ENCODE data around the gene PITX3.
"Not testable (repeated sequence)": the region's sequence is repeated elsewhere in the genome, so short reads cannot be mapped to it uniquely, and the experiment has no call there.

The PITX3 gene

DNA sequence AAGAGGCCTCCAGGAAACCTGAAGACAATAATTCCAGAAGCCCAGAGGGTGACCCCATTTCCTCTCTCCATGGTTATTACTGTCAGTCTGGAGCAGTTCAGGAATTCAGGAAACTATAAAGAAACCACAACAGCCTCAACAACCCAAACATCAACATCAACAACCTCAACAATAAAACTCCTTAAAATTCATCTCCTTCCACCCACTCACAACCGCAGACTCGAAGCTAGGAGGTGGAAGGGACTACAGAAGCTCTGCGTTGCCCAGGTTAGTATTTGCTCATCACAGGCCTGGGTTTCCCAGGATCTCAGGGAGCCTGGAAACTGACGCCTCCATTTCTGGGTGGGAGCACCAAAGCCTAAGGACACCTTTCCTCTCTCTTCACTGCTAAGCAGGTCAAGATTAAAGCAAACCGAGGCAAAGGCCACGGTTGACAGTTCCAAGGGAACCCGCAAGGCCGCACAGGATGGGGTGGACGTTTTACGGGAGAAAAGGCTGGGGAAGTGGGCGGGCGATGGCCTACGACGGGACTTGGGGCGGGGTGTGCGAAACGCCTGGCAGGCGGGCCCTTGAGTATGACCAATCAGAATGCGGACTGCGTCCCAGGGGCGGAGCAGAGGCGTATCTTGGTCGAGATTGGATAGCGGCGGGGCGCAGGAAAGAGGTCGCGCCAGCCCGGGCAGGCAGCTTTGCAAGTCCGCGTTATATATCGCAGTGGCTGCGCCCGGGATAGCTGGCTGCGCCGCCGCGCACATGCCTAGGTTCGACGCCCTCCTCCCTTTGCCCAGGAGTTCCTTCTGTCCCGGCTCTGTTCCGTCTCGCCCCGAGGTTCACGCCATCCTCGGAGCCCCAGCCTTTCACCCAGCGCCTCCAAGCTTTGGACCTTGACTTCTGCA lies 15.4 kb downstream of the PITX3 start, which contains the start of gene ELOVL3:
TSS of gene ELOVL3 (plus strand) at position 654 of the 896 bp plus-strand sequence. CDS start 250 bp downstream, outside the sequence.
- DNase-seq: peak; percentile 85

- no peak for DNase-seq
Measured at GRCh38 chr10:102222797-102223196, 18.5 kb downstream of the PITX3 start.

DNA sequence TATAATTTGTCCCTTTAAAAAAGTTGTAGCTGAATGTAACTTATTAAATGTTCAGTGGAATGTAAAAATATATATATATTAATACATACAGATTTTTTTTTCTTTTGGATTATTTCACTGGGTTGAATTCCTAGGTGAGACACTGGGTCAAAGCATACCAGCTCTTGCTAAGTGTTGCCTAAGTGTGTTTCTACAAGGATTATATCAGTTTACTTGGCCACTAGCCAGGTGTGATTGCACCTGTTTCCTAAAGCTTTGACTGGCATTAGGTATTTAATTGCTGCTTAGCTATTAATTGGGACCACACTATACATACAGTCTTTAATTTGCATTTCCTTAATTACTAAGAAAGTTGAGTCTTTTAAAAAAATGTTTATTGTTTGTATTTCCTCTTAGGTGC lies 20.7 kb downstream of the PITX3 start:
- no peak for DNase-seq

GRCh38 chr10:102219370-102219769 lies 21.9 kb downstream of the PITX3 start:
- no peak for DNase-seq

DNA sequence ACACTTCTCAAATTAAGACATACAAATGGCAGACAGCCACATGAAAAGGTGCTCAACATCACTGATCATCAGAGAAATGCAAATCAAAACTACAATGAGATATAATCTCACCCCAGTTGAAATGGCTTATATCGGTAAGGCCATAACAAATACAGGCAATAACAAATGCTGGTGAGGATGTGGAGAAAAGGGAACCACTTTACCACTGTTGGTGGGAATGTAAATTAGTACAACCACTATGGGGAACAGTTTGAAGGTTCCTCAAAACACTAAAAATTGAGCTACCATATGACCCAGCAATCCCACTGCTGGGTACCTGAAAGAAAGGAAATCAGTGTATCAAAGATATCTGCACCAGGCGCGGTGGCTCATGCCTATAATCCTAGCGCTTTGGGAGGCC lies 27.7 kb downstream of the PITX3 start:
- DNase-seq: not testable (repeated sequence)

- no peak for DNase-seq
Measured at GRCh38 chr10:102211615-102212299, 29.6 kb downstream of the PITX3 start.

- DNase-seq: no peak
Measured at GRCh38 chr10:102208311-102209035, 32.8 kb downstream of the PITX3 start.

DNA sequence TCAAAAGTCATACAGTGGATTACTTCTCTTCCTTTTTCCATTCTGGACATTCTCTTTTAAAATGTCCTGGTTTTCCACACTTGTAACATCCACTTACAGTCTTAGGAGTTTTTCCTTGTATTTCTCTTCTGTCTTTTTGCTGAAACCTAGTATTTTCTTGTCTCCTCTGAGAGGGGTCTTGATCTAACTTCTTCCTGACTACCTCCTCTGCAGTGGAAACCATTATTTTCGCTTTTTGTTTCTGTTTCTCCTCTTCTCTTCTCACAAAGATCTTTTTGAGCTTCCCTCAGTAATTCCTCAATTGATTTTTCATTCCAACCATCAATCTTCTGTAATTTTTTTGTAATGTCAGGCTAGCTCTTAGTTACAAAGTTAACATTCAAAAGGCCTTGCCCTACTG lies 38.9 kb downstream of the PITX3 start:
- DNase-seq: no peak

- DNase-seq: no peak
Measured at GRCh38 chr10:102200751-102201640, 40.3 kb downstream of the PITX3 start.

- DNase-seq: no peak
Measured at GRCh38 chr10:102198027-102198426, 43.3 kb downstream of the PITX3 start.

DNA sequence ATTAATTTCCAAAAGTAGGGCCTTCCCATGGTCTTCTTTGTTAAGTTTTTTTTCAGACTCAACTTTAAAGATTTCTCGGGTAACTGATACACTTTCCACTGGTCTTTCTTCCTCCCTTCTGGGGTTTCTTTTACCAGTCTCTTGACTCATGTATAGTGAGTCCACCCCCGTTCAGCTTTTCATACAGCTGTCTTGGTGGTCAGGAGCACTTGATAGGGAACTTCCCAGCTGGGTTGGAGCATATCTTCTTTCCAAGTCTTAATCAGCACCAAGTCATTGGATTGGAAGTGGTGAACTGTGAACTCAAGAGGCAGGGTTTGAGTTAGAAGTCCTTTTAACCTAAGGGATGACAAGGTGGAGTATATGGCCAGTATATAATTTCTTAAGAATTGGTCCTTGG lies 44.4 kb downstream of the PITX3 start:
- DNase-seq: no peak

- DNase-seq: no peak
Measured at GRCh38 chr10:102195296-102195870, 45.9 kb downstream of the PITX3 start.

DNA sequence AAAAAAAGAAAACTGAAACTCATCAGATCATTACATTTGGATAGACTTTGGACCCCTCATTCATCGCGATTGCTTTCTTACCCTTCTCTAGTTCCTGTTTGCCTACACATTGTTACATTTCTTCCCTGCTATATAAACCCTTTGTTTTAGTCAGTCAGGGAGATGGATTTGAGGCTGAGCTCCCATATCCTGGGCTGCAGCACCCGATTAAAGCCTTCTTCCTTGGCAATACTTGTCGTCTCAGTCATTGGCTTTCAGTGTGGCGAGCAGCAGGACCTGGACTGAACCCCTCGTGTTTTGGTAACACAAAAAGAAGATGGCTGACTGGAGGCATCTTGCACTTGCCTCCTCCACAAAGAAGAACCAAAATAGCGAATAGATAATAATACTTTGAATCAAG lies 49.4 kb downstream of the PITX3 start:
- no peak for DNase-seq

DNA sequence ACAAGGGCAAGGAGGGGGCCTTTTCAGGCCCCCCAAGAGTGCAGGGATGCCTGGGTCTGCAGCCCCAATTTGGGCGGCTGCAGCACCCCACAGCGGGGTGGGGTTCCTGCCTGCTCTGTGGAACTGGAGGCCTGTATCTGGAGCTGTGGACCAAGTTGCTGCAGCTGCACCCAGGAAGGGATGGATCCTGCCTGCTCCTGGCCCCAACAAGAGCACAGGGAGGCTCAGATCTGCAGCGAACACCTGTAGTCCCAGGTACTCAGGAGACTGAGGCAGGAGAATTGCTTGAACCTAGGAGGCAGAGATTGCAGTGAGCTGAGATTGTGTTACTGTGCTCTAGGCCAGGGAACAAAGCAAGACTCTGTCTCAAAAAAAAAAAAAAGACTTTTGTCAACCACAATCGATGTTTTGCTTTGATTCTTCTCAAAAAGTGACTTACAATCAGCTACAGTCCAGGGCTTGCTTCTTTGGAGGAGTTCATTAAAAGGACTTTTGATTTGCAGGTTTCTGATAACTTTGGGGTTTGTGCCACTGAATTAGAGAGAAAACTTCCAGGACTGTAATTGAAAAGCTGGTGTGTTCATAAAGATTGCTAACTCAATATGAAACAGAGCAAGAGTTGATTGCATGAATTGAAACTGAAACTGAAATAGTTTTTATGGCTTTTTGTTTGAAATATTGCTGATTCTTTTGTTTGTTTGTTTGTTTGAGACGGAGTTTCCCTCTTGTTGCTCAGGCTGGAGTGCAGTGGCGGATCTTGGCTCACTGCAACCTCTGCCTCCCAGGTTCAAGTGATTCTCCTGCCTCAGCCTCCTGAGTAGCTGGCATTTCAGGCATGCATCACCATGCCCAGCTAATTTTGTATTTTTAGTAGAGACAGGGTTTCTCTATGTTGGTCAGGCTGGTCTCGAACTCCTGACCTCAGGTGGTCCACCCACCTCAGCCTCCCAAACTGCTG lies 52.1 kb downstream of the PITX3 start:
- DNase-seq: not testable (repeated sequence)

DNA sequence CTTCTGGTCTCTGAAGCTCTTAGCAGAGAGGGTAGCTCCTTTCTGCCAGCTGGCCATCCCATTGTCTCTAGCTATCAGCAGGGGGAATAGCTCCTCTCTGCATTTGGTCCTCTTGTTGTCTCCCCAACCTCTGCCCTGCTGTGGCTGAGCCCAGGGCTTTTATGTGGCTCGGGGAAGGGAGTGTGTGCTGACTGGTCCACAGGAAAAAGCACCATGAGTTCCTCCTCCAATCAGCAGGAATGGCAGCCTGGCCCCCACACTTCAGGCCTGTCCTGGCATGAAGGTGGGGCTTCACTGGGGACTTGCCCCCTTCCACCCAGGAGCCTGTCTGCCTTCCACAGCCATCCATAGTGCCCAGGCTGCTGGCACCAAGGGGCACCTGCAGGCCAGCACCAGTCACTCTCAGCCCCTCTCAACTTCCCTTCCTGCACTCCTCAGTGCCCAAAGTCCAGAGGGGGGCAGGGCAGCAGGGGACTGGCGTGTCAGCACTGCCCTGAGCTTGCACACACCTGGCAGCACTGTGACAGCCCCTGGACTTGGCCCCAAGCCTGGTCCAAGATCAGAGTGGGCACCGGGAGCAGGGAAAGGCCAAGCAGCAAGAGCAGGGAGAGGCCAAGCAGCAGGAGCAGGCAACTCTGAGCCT lies 52.9 kb downstream of the PITX3 start:
- DNase-seq: no peak

- no peak for DNase-seq
Measured at GRCh38 chr10:102185811-102186527, 55.3 kb downstream of the PITX3 start.

DNA sequence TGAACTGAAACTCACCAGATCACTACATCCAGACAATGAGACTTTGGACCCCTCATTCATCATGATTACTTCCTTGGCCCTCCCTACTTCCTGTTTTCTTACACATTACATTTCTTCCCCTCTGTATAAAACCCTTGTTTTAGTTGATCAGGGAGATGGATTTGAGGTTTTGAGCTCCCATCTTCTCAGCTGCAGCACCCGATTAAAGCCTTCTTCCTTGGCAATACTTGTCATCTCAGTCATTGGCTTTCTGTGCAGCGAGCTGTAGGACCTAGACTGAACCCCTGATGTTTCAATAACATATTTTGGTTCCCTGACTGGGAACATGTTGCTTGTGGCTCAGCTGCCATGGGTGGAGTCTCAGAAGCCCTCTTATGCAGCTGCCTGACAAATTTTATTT lies 56.0 kb downstream of the PITX3 start:
- no peak for DNase-seq

- DNase-seq: no peak
Measured at GRCh38 chr10:102184606-102185005, 56.7 kb downstream of the PITX3 start.
